Measurements from ENCODE around the gene ATOH8.

DNA sequence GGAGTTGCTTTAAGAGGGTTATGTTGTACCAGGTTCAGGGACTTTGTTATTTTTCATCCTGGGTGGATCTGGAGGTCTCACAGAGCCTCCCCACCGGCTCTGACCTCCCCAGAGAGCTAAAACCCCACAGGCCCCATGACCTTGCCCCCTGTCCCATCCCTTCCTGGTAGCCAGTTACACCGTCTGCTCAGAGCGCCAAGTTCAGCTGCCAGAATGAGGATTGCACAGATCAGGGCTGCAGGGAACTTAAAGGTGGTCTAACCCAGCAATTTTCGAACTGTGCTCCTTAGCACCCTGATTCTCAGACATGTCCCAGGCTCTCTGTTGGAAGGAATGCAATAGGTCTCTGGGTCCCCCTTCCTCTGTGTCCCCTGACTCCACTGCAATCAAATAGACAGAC, 32.1 kb downstream of the ATOH8 start:
- TF ChIP-seq, protein P1, sequence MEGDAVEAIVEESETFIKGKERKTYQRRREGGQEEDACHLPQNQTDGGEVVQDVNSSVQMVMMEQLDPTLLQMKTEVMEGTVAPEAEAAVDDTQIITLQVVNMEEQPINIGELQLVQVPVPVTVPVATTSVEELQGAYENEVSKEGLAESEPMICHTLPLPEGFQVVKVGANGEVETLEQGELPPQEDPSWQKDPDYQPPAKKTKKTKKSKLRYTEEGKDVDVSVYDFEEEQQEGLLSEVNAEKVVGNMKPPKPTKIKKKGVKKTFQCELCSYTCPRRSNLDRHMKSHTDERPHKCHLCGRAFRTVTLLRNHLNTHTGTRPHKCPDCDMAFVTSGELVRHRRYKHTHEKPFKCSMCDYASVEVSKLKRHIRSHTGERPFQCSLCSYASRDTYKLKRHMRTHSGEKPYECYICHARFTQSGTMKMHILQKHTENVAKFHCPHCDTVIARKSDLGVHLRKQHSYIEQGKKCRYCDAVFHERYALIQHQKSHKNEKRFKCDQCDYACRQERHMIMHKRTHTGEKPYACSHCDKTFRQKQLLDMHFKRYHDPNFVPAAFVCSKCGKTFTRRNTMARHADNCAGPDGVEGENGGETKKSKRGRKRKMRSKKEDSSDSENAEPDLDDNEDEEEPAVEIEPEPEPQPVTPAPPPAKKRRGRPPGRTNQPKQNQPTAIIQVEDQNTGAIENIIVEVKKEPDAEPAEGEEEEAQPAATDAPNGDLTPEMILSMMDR (IDR thresholded peaks at IDR 0.05; ENCODE audit: insufficient read depth, low read length), result no peak
- TF ChIP-seq POLR2AphosphoS5 (IDR thresholded peaks at IDR 0.05; ENCODE audit: low read depth) (no peak), GABPA (IDR thresholded peaks at IDR 0.05; ENCODE audit: low read depth) (no peak), SPI1 (IDR thresholded peaks at IDR 0.05; ENCODE audit: borderline replicate concordance, low read depth) (no peak)
